Loucy (cell line): ENCODE data around the gene EVC.

Source experiments
- H2AFZ ChIP-seq: fragments of 200-600 bp; sonication (generic); 2 replicates; pipeline ENCODE4 v1.6.0; 2016; ENCODE audit warnings: antibody characterized with exemption, mild to moderate bottlenecking, low read length, moderate library complexity
- H3F3A ChIP-seq: fragments of 200-600 bp; 2 replicates; pipeline ENCODE4 v1.6.0; 2016; ENCODE audit warnings: antibody characterized with exemption, low read depth, mild to moderate bottlenecking
- H3K27me3 ChIP-seq: fragments of 200-600 bp; sonication (generic); 2 replicates; pipeline ENCODE4 v1.6.1; 2014; ENCODE audit warnings: low read length, mild to moderate bottlenecking; ENCODE audit not compliant: insufficient read depth, poor library complexity, severe bottlenecking
- H3K36me3 ChIP-seq: fragments of 200-600 bp; sonication (generic); 2 replicates; pipeline ENCODE4 v1.6.1; 2016; ENCODE audit warnings: low read length; ENCODE audit not compliant: insufficient read depth
- H3K4me1 ChIP-seq: fragments of 200-600 bp; sonication (generic); 2 replicates; pipeline ENCODE4 v1.5.1; 2014; ENCODE audit warnings: low read length, mild to moderate bottlenecking; ENCODE audit not compliant: insufficient read depth, poor library complexity, severe bottlenecking
- H3K4me2 ChIP-seq: fragments of 200-600 bp; sonication (generic); 2 replicates; pipeline ENCODE4 v1.6.0; 2014; ENCODE audit warnings: antibody characterized with exemption, low read length, low read depth, mild to moderate bottlenecking; ENCODE audit not compliant: poor library complexity, severe bottlenecking
- H3K4me3 ChIP-seq: fragments of 200-600 bp; sonication (generic); 2 replicates; pipeline ENCODE4 v1.5.1; 2014; ENCODE audit warnings: low read length, mild to moderate bottlenecking, mixed read lengths; ENCODE audit not compliant: poor library complexity, severe bottlenecking
- H3K79me2 ChIP-seq: fragments of 200-600 bp; sonication (generic); 2 replicates; pipeline ENCODE4 v1.6.1; 2014; ENCODE audit warnings: low read length; ENCODE audit not compliant: insufficient read depth
- H3K9ac ChIP-seq: fragments of 200-600 bp; sonication (generic); 2 replicates; pipeline ENCODE4 v1.6.0; 2014; ENCODE audit warnings: mild to moderate bottlenecking, low read depth, low read length, moderate library complexity; ENCODE audit not compliant: poor library complexity, severe bottlenecking
- H3K9me2 ChIP-seq: fragments of 200-600 bp; sonication (generic); replicated peaks from 2 replicates; pipeline ENCODE4 v1.6.1; 2016; ENCODE audit warnings: low read depth, low read length, mixed read lengths
- H3K9me3 ChIP-seq: fragments of 200-600 bp; sonication (generic); 2 replicates; pipeline ENCODE4 v1.6.1; 2014; ENCODE audit warnings: mild to moderate bottlenecking, antibody characterized with exemption, low read length, low read depth; ENCODE audit not compliant: insufficient read depth
- H4K20me1 ChIP-seq: fragments of 200-600 bp; sonication (generic); 2 replicates; pipeline ENCODE4 v1.6.0; 2014; ENCODE audit warnings: antibody characterized with exemption, low read length, mild to moderate bottlenecking; ENCODE audit not compliant: insufficient read depth, poor library complexity, severe bottlenecking
- EZH2phosphoT487 ChIP-seq: fragments of 200-600 bp; IDR thresholded peaks from 2 replicates; pipeline ENCODE4 v1.6.1; 2018; ENCODE audit warnings: antibody characterized with exemption, mild to moderate bottlenecking, moderate library complexity, borderline replicate concordance
- TF ChIP-seq, protein P1 (sequence below): fragments of 200-600 bp; sonication (generic); conservative IDR thresholded peaks from 2 replicates; pipeline ENCODE4 v1.5.1; 2014; ENCODE audit warnings: mild to moderate bottlenecking, antibody characterized with exemption, low read length

EVC gene

DNA sequence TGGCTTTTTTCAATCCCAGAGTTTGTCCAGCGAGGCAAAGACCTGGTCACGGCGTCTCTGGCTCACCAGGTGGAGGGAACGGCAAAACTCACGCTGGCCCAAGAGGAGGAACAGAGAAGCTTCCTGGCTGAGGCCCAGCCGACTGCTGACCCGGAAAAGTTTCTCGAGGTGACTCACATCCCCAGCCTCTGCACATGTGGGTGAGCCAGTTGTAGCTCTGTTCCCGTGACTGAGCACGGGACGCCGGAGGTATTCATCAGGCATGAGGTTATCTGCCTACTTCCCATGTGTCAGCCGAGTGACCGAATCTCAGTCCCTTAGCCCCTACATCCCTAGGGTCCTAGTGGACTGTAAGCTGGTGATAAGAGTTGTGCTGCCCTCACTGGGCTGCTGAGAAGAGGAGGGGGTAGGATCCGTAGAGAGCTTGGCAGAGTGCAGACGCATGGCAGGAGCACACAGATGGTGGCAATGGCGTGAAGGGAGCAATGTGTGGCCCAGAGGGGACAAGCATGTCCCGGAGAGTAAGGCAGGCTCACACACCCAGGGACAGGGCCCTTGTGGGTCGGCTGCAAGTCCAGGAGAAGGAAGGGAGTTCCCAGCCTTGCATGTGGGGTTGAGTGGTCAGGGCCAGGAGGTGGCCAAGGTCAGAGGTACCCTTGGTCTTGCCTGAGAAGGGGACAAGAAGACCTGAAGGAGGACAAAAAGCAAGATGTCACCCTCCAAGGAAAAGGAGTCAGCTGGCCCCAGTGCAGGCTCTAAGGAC lies 42.9 kb downstream of the EVC start:
- TF ChIP-seq, protein P1, sequence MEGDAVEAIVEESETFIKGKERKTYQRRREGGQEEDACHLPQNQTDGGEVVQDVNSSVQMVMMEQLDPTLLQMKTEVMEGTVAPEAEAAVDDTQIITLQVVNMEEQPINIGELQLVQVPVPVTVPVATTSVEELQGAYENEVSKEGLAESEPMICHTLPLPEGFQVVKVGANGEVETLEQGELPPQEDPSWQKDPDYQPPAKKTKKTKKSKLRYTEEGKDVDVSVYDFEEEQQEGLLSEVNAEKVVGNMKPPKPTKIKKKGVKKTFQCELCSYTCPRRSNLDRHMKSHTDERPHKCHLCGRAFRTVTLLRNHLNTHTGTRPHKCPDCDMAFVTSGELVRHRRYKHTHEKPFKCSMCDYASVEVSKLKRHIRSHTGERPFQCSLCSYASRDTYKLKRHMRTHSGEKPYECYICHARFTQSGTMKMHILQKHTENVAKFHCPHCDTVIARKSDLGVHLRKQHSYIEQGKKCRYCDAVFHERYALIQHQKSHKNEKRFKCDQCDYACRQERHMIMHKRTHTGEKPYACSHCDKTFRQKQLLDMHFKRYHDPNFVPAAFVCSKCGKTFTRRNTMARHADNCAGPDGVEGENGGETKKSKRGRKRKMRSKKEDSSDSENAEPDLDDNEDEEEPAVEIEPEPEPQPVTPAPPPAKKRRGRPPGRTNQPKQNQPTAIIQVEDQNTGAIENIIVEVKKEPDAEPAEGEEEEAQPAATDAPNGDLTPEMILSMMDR: no peak
- TF ChIP-seq EZH2phosphoT487: no peak
- Histone ChIP-seq H2AFZ (no peak overlapping the region), H4K20me1 (no peaks in the 10 kb centered on the region), H3K4me2 (no peak overlapping the region), H3K9me3 (peaks cover 11% of the 10 kb centered on the region; the same call in 1 of the 2 replicates), H3K9ac (no peak overlapping the region), H3F3A (no peaks in the 10 kb centered on the region), H3K36me3 (no peaks in the 10 kb centered on the region), H3K79me2 (no peaks in the 10 kb centered on the region), H3K27me3 (no peaks in the 10 kb centered on the region), H3K4me1 (no peaks in the 10 kb centered on the region), H3K4me3 (no peak overlapping the region), H3K9me2 (no peaks in the 10 kb centered on the region)

- Histone ChIP-seq H3F3A (no peaks in the 10 kb centered on the region), H3K9me2 (no peaks in the 10 kb centered on the region), H3K9me3 (peaks cover 11% of the 10 kb centered on the region; the same call in 1 of the 2 replicates), H3K79me2 (no peaks in the 10 kb centered on the region), H3K36me3 (no peaks in the 10 kb centered on the region), H4K20me1 (no peaks in the 10 kb centered on the region), H3K27me3 (no peaks in the 10 kb centered on the region), H2AFZ (no peak overlapping the region), H3K9ac (no peak overlapping the region), H3K4me3 (no peak overlapping the region), H3K4me1 (no peaks in the 10 kb centered on the region), H3K4me2 (no peak overlapping the region)
- no peak for TF ChIP-seq EZH2phosphoT487
- TF ChIP-seq, protein P1: no peak
Measured at GRCh38 chr4:5754529-5754881, 43.5 kb downstream of the EVC start.

GRCh38 chr4:5755161-5755560 lies 44.2 kb downstream of the EVC start:
- H3K79me2 ChIP-seq: no peaks in the 10 kb centered on the region
- no peak overlapping the region for H3K9ac ChIP-seq
- no peaks in the 10 kb centered on the region for H3K27me3 ChIP-seq
- no peak overlapping the region for H3K4me2 ChIP-seq
- peaks cover 11% of the 10 kb centered on the region; the same call in 1 of the 2 replicates for H3K9me3 ChIP-seq
- H3K36me3 ChIP-seq: no peaks in the 10 kb centered on the region
- H3K4me3 ChIP-seq: no peak overlapping the region
- no peak overlapping the region for H2AFZ ChIP-seq
- H4K20me1 ChIP-seq: no peaks in the 10 kb centered on the region
- no peak for TF ChIP-seq EZH2phosphoT487
- TF ChIP-seq, protein P1: no peak
- H3F3A ChIP-seq: no peaks in the 10 kb centered on the region
- no peaks in the 10 kb centered on the region for H3K9me2 ChIP-seq
- H3K4me1 ChIP-seq: no peaks in the 10 kb centered on the region
